Neuronal stem cell (in vitro differentiated cells): ENCODE results near the gene ICAM1.

Experiments used
- DNase-seq: peaks from one replicate; pipeline ENCODE4 v3.0.0-alpha.2; 2013; ENCODE audit warnings: low spot score
- H2AFZ ChIP-seq: one replicate; pipeline ENCODE4 v1.6.1; 2013; ENCODE audit warnings: mild to moderate bottlenecking, low read length, inconsistent platforms
- H2AK5ac ChIP-seq: 2 replicates; pipeline ENCODE4 v1.6.1; 2013; ENCODE audit warnings: low read depth, mild to moderate bottlenecking, inconsistent platforms, low read length, moderate library complexity, mixed read lengths
- H2BK120ac ChIP-seq: 2 replicates; pipeline ENCODE4 v1.6.1; 2013; ENCODE audit warnings: low read depth, mild to moderate bottlenecking, inconsistent platforms, low read length, moderate library complexity, mixed read lengths
- H2BK12ac ChIP-seq: one replicate; pipeline ENCODE4 v1.6.1; 2013; ENCODE audit warnings: low read length, inconsistent platforms
- H2BK15ac ChIP-seq: 2 replicates; pipeline ENCODE4 v1.6.1; 2013; ENCODE audit warnings: mild to moderate bottlenecking, low read length, inconsistent platforms, mixed read lengths
- H2BK5ac ChIP-seq: one replicate; pipeline ENCODE4 v1.6.1; 2013; ENCODE audit warnings: inconsistent platforms, mild to moderate bottlenecking, low read length, moderate library complexity
- H3K14ac ChIP-seq: one replicate; pipeline ENCODE4 v1.6.1; 2013; ENCODE audit warnings: low read length, inconsistent platforms
- H3K18ac ChIP-seq: 2 replicates; pipeline ENCODE4 v1.6.1; 2013; ENCODE audit warnings: low read length, inconsistent platforms
- H3K23ac ChIP-seq: 2 replicates; pipeline ENCODE4 v1.6.1; 2013; ENCODE audit warnings: low read depth, mild to moderate bottlenecking, mixed read lengths, low read length, inconsistent platforms; ENCODE audit not compliant: poor library complexity
- H3K27ac ChIP-seq: replicated peaks from 3 replicates; pipeline ENCODE4 v1.5.1; 2013; ENCODE audit warnings: low read length, inconsistent platforms
- H3K27me3 ChIP-seq, 3 experiments: 2 replicates each; pipeline ENCODE4 v1.6.1; 2013; ENCODE audit warnings: low read length in 3 of 3, mild to moderate bottlenecking in 2 of 3, inconsistent platforms in 1 of 3, low read depth in 1 of 3, mixed read lengths in 1 of 3, moderate library complexity in 1 of 3; ENCODE audit not compliant: control insufficient read depth in 3 of 3, insufficient read depth in 3 of 3
- H3K36me3 ChIP-seq, 2 donors: replicated peaks in 1 of 2; 2 replicates each; pipeline ENCODE4 v1.6.1; 2013; ENCODE audit warnings: low read length in 2 of 2; ENCODE audit not compliant: control insufficient read depth in 2 of 2, insufficient read depth in 2 of 2
- H3K4ac ChIP-seq: 2 replicates; pipeline ENCODE4 v1.6.1; 2013; ENCODE audit warnings: inconsistent platforms, mild to moderate bottlenecking, low read length, moderate library complexity
- H3K4me1 ChIP-seq, 2 donors: 1 replicate in 1 of 2; 2 replicates in 1 of 2; pipeline ENCODE4 v1.6.1; 2013; ENCODE audit warnings: low read length in 2 of 2, low read depth in 1 of 2; ENCODE audit not compliant: control insufficient read depth in 2 of 2, insufficient read depth in 1 of 2
- H3K4me2 ChIP-seq: one replicate; pipeline ENCODE4 v1.6.1; 2013; ENCODE audit warnings: mild to moderate bottlenecking, low read length, inconsistent platforms; ENCODE audit not compliant: insufficient read depth, poor library complexity, severe bottlenecking
- H3K4me3 ChIP-seq, 2 donors: 2 replicates each; pipeline ENCODE4 v1.5.1; 2013; ENCODE audit warnings: low read length in 2 of 2, mild to moderate bottlenecking in 2 of 2, inconsistent platforms in 1 of 2, moderate library complexity in 1 of 2
- H3K79me1 ChIP-seq: one replicate; pipeline ENCODE4 v1.6.1; 2013; ENCODE audit warnings: low read depth, mild to moderate bottlenecking, inconsistent platforms, low read length, moderate library complexity
- H3K9ac ChIP-seq: one replicate; pipeline ENCODE4 v1.6.1; 2013; ENCODE audit warnings: mild to moderate bottlenecking, low read depth, low read length, inconsistent platforms; ENCODE audit not compliant: poor library complexity
- H3K9me3 ChIP-seq, 2 donors: replicated peaks in 1 of 2; 2 replicates each; pipeline versions ENCODE3 to v1.6.1; 2013; ENCODE audit warnings: low read length in 2 of 2, mild to moderate bottlenecking in 2 of 2, inconsistent platforms in 1 of 2, low read depth in 1 of 2, mixed read lengths in 1 of 2, moderate library complexity in 1 of 2; ENCODE audit not compliant: control insufficient read depth in 2 of 2, insufficient read depth in 1 of 2
- H4K8ac ChIP-seq: one replicate; pipeline ENCODE4 v1.6.1; 2013; ENCODE audit warnings: low read depth, mild to moderate bottlenecking, inconsistent platforms, low read length, moderate library complexity
- H4K91ac ChIP-seq: one replicate; pipeline ENCODE4 v1.6.1; 2013; ENCODE audit warnings: low read length, low read depth, mild to moderate bottlenecking, inconsistent platforms; ENCODE audit not compliant: poor library complexity
- WGBS, 2 donors: extraction: QIAGEN DNeasy Blood & Tissue Kit; methylation state at CpG; one replicate each; pipeline ENCODE4 v1.1.7; 2013; ENCODE audit warnings: missing lambda C conversion rate in 2 of 2, mixed read lengths in 1 of 2; ENCODE audit not compliant: insufficient read length in 2 of 2, insufficient replicate concordance in 1 of 2; ENCODE audit errors: extremely low coverage in 2 of 2; 5-methylcytosine and 5-hydroxymethylcytosine counted together

ICAM1 gene

DNA sequence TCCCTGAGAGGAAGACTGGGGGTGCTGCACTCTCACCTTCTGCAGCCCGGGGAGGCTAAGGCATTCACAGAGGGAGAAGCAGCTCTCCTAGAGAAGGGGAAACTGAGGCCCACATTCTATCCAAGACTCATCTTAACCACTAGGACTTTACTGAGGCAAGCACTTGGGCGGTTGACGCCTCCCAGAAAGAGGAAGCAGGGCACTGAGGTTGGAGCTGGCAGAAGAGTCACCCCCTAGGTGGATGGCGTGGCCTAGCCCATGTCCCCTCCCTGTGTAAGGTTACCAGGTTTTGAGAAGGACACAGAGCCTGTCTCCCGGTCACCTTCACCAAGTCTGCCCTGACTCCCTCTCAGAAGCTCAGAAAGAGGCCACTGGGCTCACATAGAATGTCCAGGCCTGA, 42.5 kb upstream of the ICAM1 start:
- Histone ChIP-seq H2BK12ac (no peak overlapping the region), H3K9me3 (no peaks in the 10 kb centered on the region), H3K9ac (no peak overlapping the region), H3K4me1 (peaks cover 13 to 18% of the 10 kb centered on the region in 2 donors), H4K8ac (no peak overlapping the region), H3K23ac (no peak overlapping the region), H3K4me2 (no peak overlapping the region), H3K79me1 (peaks cover 21% of the 10 kb centered on the region), H3K18ac (no peak overlapping the region), H4K91ac (no peak overlapping the region), H3K4ac (no peak overlapping the region), H3K27ac (no peak overlapping the region), H3K4me3 (no peak overlapping the region), H2BK15ac (peak overlapping the region; percentile 0), H2AFZ (no peak overlapping the region), H2AK5ac (no peak overlapping the region), H3K14ac (no peak overlapping the region), H3K27me3 (no peaks in the 10 kb centered on the region), H2BK120ac (no peak overlapping the region), H3K36me3 (peaks cover 7 to 20% of the 10 kb centered on the region in 2 donors), H2BK5ac (no peak overlapping the region)
- no peak for DNase-seq
- no CpG with 5 or more reads among the region's 5 CpGs for WGBS, 2 donors

DNA sequence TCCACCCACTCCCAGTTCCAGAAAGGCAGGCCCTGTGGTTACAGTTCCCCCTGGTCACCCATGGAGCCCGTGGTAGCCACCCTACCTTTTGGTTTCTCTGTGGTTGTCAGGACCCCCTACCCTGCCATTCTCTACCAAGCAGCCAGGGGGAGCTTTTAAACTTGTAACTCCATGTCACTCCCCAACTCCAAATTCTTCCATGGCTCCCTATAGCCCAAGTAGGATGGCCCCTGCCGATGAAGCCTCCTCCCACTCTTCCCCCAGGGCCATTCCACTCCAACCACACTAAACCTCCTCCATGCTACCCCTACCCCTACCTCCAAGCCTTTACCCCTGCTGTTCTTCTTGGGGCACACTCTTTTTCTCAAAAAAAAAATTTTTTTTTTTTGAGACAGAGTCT, 42.0 kb upstream of the ICAM1 start:
- peaks cover 21% of the 10 kb centered on the region for H3K79me1 ChIP-seq
- H3K27me3 ChIP-seq: no peaks in the 10 kb centered on the region
- H2BK12ac ChIP-seq: no peak overlapping the region
- no peak overlapping the region for H3K4ac ChIP-seq
- no peak overlapping the region for H3K27ac ChIP-seq
- H4K91ac ChIP-seq: no peak overlapping the region
- no peak overlapping the region for H2BK120ac ChIP-seq
- H2BK15ac ChIP-seq: no peak overlapping the region
- no peak overlapping the region for H2AK5ac ChIP-seq
- no peak overlapping the region for H3K18ac ChIP-seq
- no CpG with 5 or more reads among the region's 2 CpGs for WGBS, 2 donors
- no peak overlapping the region for H4K8ac ChIP-seq
- H3K9me3 ChIP-seq: no peaks in the 10 kb centered on the region
- peaks cover 7 to 15% of the 10 kb centered on the region in 2 donors for H3K36me3 ChIP-seq
- H3K14ac ChIP-seq: no peak overlapping the region
- H2BK5ac ChIP-seq: no peak overlapping the region
- H3K4me1 ChIP-seq: peaks cover 13 to 18% of the 10 kb centered on the region in 2 donors
- no peak overlapping the region for H2AFZ ChIP-seq
- no peak overlapping the region for H3K4me2 ChIP-seq
- H3K9ac ChIP-seq: no peak overlapping the region
- H3K4me3 ChIP-seq: no peak overlapping the region
- no peak for DNase-seq
- H3K23ac ChIP-seq: no peak overlapping the region

DNA sequence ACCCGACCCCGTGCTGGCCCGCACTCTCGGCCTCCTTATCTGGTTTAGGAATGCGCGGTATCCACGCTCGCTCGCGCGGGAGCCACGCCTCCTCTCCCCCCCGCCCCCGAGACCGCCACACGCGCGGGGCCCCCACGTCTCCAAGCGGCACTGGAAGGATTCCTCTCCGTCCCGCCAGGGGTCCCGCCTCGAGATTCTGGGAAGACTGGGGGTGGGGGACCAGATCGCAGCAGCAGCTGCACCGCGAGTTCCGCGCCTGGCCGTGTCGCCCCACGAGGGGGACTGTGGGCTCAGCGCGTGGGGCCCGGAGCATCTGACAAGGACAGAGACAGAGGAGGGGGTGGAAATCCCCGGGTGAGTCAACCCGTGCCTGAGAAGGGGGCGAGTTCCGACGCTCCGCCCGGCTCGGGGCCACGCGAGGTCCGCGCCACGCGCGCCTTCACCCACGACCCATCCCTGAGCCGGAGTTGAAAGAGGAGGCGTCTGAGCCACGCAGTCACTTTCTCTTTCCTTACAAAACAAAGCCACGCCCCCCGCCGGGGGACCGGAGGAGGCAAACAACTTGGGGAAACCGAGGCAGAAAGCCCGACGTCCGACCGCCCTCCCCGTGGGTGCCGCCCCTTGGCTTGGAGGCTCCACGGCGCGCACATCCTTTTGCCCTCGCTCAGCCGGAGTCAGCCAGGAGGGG, 40.6 kb upstream of the ICAM1 start:
- WGBS, 2 donors: no CpG with 5 or more reads among the region's 70 CpGs
- H3K27me3 ChIP-seq: no peaks in the 10 kb centered on the region
- H3K79me1 ChIP-seq: peaks cover 14% of the 10 kb centered on the region
- H3K4ac ChIP-seq: peak overlapping the region; percentile 97
- peak overlapping the region; percentile 84 for H3K27ac ChIP-seq
- H3K4me3 ChIP-seq: peak overlapping the region; percentile 92
- no peaks in the 10 kb centered on the region for H3K9me3 ChIP-seq
- H2AK5ac ChIP-seq: peak overlapping the region; percentile 100
- H3K23ac ChIP-seq: peak overlapping the region; percentile 95
- peaks cover 0 to 4% of the 10 kb centered on the region in 2 donors for H3K36me3 ChIP-seq
- H2AFZ ChIP-seq: peak overlapping the region; percentile 98
- H3K9ac ChIP-seq: peak overlapping the region; percentile 93
- H2BK15ac ChIP-seq: peak overlapping the region; percentile 89
- peaks cover 13 to 18% of the 10 kb centered on the region in 2 donors for H3K4me1 ChIP-seq
- peak overlapping the region; percentile 5 for H3K14ac ChIP-seq
- peak; percentile 64 for DNase-seq
- H3K18ac ChIP-seq: peak overlapping the region; percentile 100
- H2BK12ac ChIP-seq: peak overlapping the region; percentile 1
- no peak overlapping the region for H4K8ac ChIP-seq
- H2BK120ac ChIP-seq: no peak overlapping the region
- peak overlapping the region; percentile 91 for H3K4me2 ChIP-seq
- peak overlapping the region; percentile 96 for H2BK5ac ChIP-seq
- H4K91ac ChIP-seq: peak overlapping the region; percentile 95

DNA sequence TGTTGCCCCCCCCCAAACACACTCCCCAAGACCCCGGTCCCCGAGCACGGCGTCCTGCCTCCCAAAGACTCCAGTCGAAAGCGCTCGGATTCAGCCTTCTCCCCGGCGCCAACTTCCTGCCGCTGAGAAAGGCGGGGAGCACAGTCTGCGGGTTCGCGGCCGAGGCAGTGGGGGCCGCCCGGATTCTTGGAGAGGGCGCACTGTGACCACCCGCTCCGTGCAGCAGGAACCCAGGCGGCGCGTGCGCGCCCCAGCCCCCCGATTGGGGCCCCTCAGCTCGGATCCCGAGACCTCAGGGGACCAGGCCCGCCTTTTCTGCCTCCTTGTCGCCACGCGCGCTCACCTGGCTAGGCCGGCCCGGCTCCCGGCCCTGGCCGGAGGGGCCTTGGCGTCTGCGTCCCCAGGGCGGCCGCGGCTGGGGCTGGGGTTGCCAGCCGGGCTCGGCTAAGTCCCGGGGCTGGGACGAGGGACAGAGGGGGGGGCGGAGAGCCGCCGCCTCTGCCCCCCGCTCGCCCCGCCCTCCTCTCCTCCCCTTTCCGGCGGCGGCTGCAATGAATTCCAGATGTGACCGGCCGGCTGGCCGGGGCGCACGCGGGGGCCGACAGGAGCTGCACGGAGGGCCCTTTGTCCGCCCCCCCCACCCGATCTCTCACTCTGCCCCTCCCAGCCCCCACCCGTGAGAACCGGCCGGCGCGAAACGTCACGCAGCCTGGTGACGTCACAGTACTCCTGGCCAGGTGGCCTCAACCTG, 39.9 kb upstream of the ICAM1 start, which contains the start of gene S1PR2:
S1PR2 (minus strand) TSS at position 471 of the 751 bp plus-strand sequence. CDS start 6,426 bp downstream, outside the sequence.
- H3K23ac ChIP-seq: peak within 1 kb of the TSS; percentile 95
- H3K4me2 ChIP-seq: peak within 1 kb of the TSS; percentile 91
- peak within 1 kb of the TSS; percentile 34 for H2BK12ac ChIP-seq
- peak within 1 kb of the TSS; percentile 95 for H4K91ac ChIP-seq
- H3K4ac ChIP-seq: peak within 1 kb of the TSS; percentile 97
- H3K27me3 ChIP-seq: no peaks in the 10 kb centered on the region
- H2AK5ac ChIP-seq: peak within 1 kb of the TSS; percentile 100
- peaks cover 0 to 4% of the 10 kb centered on the region in 2 donors for H3K36me3 ChIP-seq
- H2BK120ac ChIP-seq: no peak within 1 kb of the TSS
- WGBS, 2 donors: no CpG with 5 or more reads among the region's 73 CpGs
- H3K9ac ChIP-seq: peak within 1 kb of the TSS; percentile 93
- peak within 1 kb of the TSS; percentile 98 for H2AFZ ChIP-seq
- peak within 1 kb of the TSS; percentile 89 for H2BK15ac ChIP-seq
- no peak within 1 kb of the TSS for H4K8ac ChIP-seq
- peaks cover 13 to 20% of the 10 kb centered on the region in 2 donors for H3K4me1 ChIP-seq
- H2BK5ac ChIP-seq: peak within 1 kb of the TSS; percentile 96
- H3K4me3 ChIP-seq: peak within 1 kb of the TSS; percentile 92
- peak within 1 kb of the TSS; percentile 84 for H3K27ac ChIP-seq
- peak; percentile 73 for DNase-seq
- no peaks in the 10 kb centered on the region for H3K9me3 ChIP-seq
- peak within 1 kb of the TSS; percentile 100 for H3K18ac ChIP-seq
- H3K14ac ChIP-seq: peak within 1 kb of the TSS; percentile 5
- peaks cover 14% of the 10 kb centered on the region for H3K79me1 ChIP-seq
